OCI-LY1 (cell line): Measurements from ENCODE around the gene CDC27.
"Not testable (repeated sequence)": the region's sequence is repeated elsewhere in the genome, so short reads cannot be mapped to it uniquely, and the experiment has no call there.

Source experiments
- H2AFZ ChIP-seq: fragments of 200-600 bp; sonication (generic), shearing (Covaris generic); 2 replicates; pipeline ENCODE4 v1.6.0; 2014; ENCODE audit warnings: antibody characterized with exemption, mild to moderate bottlenecking, low read length
- H3F3A ChIP-seq: fragments of 200-600 bp; sonication (generic), shearing (Covaris generic); 2 replicates; pipeline ENCODE4 v1.6.0; 2014; ENCODE audit warnings: mild to moderate bottlenecking, antibody characterized with exemption, low read length, moderate library complexity; ENCODE audit not compliant: insufficient read depth
- H3K27ac ChIP-seq: fragments of 200-600 bp; sonication (generic); 2 replicates; pipeline ENCODE4 v1.5.1; 2014; ENCODE audit warnings: low read length, mixed run types, mild to moderate bottlenecking, low read depth; ENCODE audit not compliant: poor library complexity, severe bottlenecking
- H3K27me3 ChIP-seq: fragments of 200-600 bp; sonication (generic); 2 replicates; pipeline ENCODE4 v1.6.0; 2014; ENCODE audit warnings: antibody characterized with exemption, mild to moderate bottlenecking, low read length, moderate library complexity; ENCODE audit not compliant: insufficient read depth
- H3K36me3 ChIP-seq: fragments of 200-600 bp; sonication (generic); 2 replicates; pipeline ENCODE4 v1.6.1; 2014; ENCODE audit warnings: mild to moderate bottlenecking, antibody characterized with exemption, low read length, moderate library complexity, mixed read lengths; ENCODE audit not compliant: insufficient read depth
- H3K4me1 ChIP-seq: fragments of 200-600 bp; sonication (generic); 2 replicates; pipeline ENCODE4 v1.5.1; 2014; ENCODE audit warnings: mild to moderate bottlenecking, low read length, moderate library complexity; ENCODE audit not compliant: insufficient read depth, severe bottlenecking
- H3K4me2 ChIP-seq: fragments of 200-600 bp; sonication (generic), shearing (Covaris generic); 2 replicates; pipeline ENCODE4 v1.6.1; 2014; ENCODE audit warnings: low read length
- H3K4me3 ChIP-seq: fragments of 200-600 bp; sonication (generic); 2 replicates; pipeline ENCODE4 v1.5.1; 2014; ENCODE audit warnings: low read length, low read depth, mild to moderate bottlenecking, mixed read lengths; ENCODE audit not compliant: poor library complexity, severe bottlenecking
- H3K79me2 ChIP-seq: fragments of 200-600 bp; shearing (Covaris generic); 2 replicates; pipeline ENCODE4 v1.6.1; 2016; ENCODE audit warnings: mixed run types, low read length, mixed read lengths; ENCODE audit not compliant: insufficient read depth
- H3K9ac ChIP-seq: fragments of 200-600 bp; sonication (generic), shearing (Covaris generic); 2 replicates; pipeline ENCODE4 v1.6.1; 2014; ENCODE audit warnings: mild to moderate bottlenecking, low read length, mixed read lengths
- H3K9me2 ChIP-seq: fragments of 200-600 bp; sonication (generic), shearing (Covaris generic); 2 replicates; pipeline ENCODE4 v1.6.1; 2014; ENCODE audit warnings: low read depth, mild to moderate bottlenecking, low read length, mixed read lengths
- H3K9me3 ChIP-seq: fragments of 200-600 bp; shearing (Covaris generic); 2 replicates; pipeline ENCODE4 v1.6.1; 2014; ENCODE audit warnings: low read length, mixed read lengths
- H4K20me1 ChIP-seq: fragments of 200-600 bp; sonication (generic), shearing (Covaris generic); 2 replicates; pipeline ENCODE4 v1.6.0; 2016; ENCODE audit warnings: mild to moderate bottlenecking, low read length; ENCODE audit not compliant: insufficient read depth
- CTCF ChIP-seq: fragments of 200-600 bp; sonication (generic), shearing (Covaris generic); IDR thresholded peaks from 2 replicates; pipeline ENCODE4 v1.5.1; 2017; ENCODE audit warnings: mild to moderate bottlenecking, antibody characterized with exemption, low read length, moderate library complexity, mixed read lengths
- EZH2 ChIP-seq: fragments of 200-600 bp; sonication (generic), shearing (Covaris generic); IDR thresholded peaks from 2 replicates; pipeline ENCODE4 v1.8.0; 2017; ENCODE audit warnings: borderline replicate concordance, mixed run types, mild to moderate bottlenecking, antibody characterized with exemption, low read length, moderate library complexity, mixed read lengths

CDC27 gene

GRCh38 chr17:47072886-47073285, 116.2 kb downstream of the CDC27 start:
- no peaks in the 10 kb centered on the region for H3F3A ChIP-seq
- no peak overlapping the region for H2AFZ ChIP-seq
- peaks cover 3% of the 10 kb centered on the region for H3K4me1 ChIP-seq
- H3K27me3 ChIP-seq: no peaks in the 10 kb centered on the region
- no peaks in the 10 kb centered on the region for H3K9me2 ChIP-seq
- no peaks in the 10 kb centered on the region for H4K20me1 ChIP-seq
- TF ChIP-seq EZH2 (no peak), CTCF (no peak)
- H3K4me2 ChIP-seq: no peak overlapping the region
- no peak overlapping the region for H3K4me3 ChIP-seq
- H3K27ac ChIP-seq: no peak overlapping the region
- H3K9me3 ChIP-seq: no peaks in the 10 kb centered on the region
- no peak overlapping the region for H3K9ac ChIP-seq
- no peaks in the 10 kb centered on the region for H3K79me2 ChIP-seq
- peaks cover 7% of the 10 kb centered on the region; the same call in 1 of the 2 replicates for H3K36me3 ChIP-seq

DNA sequence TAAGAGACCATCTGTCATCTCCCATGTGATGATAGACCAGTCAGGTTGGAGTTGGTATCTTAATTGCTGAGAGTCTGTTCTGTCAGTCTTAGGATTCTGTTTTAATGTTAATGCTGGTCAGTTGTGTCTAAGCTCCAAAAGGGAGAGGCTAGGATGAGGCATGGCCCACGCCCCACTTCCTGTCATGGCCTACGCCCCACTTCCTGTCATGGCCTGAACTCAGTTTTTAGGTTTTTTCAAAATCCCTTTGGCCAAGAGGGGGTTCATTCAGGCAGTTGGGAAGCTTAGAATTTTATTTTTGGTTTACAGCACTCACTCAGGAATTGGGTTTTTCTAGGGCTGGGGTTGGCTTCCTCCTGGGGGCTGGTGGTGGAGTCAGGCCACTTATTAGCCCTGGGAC, 117.9 kb downstream of the CDC27 start:
- not testable (repeated sequence) for H3K36me3 ChIP-seq, H3K9ac ChIP-seq, H3K9me2 ChIP-seq, H3K4me3 ChIP-seq, H3K9me3 ChIP-seq, H3K4me2 ChIP-seq, H3F3A ChIP-seq, H3K79me2 ChIP-seq, H4K20me1 ChIP-seq, H2AFZ ChIP-seq, H3K27me3 ChIP-seq, H3K27ac ChIP-seq
- H3K4me1 ChIP-seq: peaks cover 13% of the 10 kb centered on the region

DNA sequence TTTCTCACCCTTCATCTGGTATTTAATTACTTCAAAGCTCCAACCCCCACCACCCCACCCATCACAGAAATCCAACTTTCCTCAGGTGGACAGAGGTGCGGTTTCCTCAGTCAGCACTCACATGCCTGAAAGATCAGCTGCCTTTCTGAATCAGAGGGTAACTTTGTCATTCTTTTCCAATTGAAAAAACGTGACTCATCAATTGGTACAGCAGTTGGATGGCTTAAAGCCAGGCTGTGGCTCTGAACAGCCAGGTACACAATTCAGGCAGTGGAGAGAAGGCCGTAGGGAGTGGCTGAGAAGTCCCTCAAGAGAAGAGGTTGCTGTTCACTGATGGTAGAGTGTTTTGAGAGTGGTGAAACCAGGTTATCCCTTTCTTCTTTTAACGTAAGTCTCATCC, 118.8 kb downstream of the CDC27 start:
- not testable (repeated sequence) for H4K20me1 ChIP-seq, H3K27ac ChIP-seq, H3K4me3 ChIP-seq, H2AFZ ChIP-seq, H3K79me2 ChIP-seq, H3F3A ChIP-seq, H3K9me2 ChIP-seq, H3K27me3 ChIP-seq, H3K9me3 ChIP-seq, H3K9ac ChIP-seq, H3K4me2 ChIP-seq
- Histone ChIP-seq H3K4me1 (peaks cover 13% of the 10 kb centered on the region), H3K36me3 (0 out of 2 replicates have a peak, but pooled peaks cover 11% of the 10 kb centered on the region)
